Keratinocyte (primary cell): Measurements from ENCODE around the gene PFN4. TPM values are rescaled to one million over a fixed set of nuclear protein-coding genes. Genes with fewer than 3 reads are reported as not detected.

Experiments
- DNase-seq: peaks from one replicate; pipeline ENCODE4 v3.0.0-alpha.2; 2011; ENCODE audit warnings: low read depth, missing footprints, low spot score
- FAIRE-seq: peaks from 2 replicates; lab custom pipeline; 2011; peaks lifted over from hg19 to GRCh38; lab: Jason Lieb, UNC
- H2AFZ ChIP-seq: 2 replicates; pipeline ENCODE4 v1.6.0; 2012; ENCODE audit warnings: low read length, control low read depth, inconsistent platforms; ENCODE audit not compliant: control insufficient read depth
- H3K27ac ChIP-seq: 2 replicates; pipeline ENCODE4 v1.5.1; 2011; ENCODE audit warnings: low read length; ENCODE audit not compliant: control insufficient read depth, insufficient read depth
- H3K27me3 ChIP-seq: 3 replicates; pipeline ENCODE4 v1.6.0; 2011; ENCODE audit warnings: low read length; ENCODE audit not compliant: control insufficient read depth, insufficient read depth; ENCODE audit errors: extremely low read depth
- H3K36me3 ChIP-seq, 2 experiments: 2 replicates in 1 of 2; 3 replicates in 1 of 2; pipeline ENCODE4 v1.5.1; 2011; ENCODE audit warnings: low read length in 2 of 2, mild to moderate bottlenecking in 1 of 2; ENCODE audit not compliant: control insufficient read depth in 2 of 2, insufficient read depth in 2 of 2; ENCODE audit errors: extremely low read depth in 1 of 2
- H3K4me1 ChIP-seq: 3 replicates; pipeline ENCODE4 v1.5.1; 2011; ENCODE audit warnings: low read length; ENCODE audit not compliant: control insufficient read depth, insufficient read depth; ENCODE audit errors: extremely low read depth
- H3K4me2 ChIP-seq: 3 replicates; pipeline ENCODE4 v1.6.0; 2011; ENCODE audit warnings: low read depth, low read length; ENCODE audit not compliant: control insufficient read depth, insufficient read depth; ENCODE audit errors: extremely low read depth
- H3K4me3 ChIP-seq, 3 experiments: fragments of 200-600 bp in 1 of 3; sonication (generic) in 1 of 3; 2 replicates in 2 of 3; 3 replicates in 1 of 3; pipeline ENCODE4 v1.5.1; 2011 to 2016; ENCODE audit warnings: low read length in 3 of 3, mild to moderate bottlenecking in 3 of 3, control low read depth in 2 of 3, inconsistent platforms in 1 of 3, low read depth in 1 of 3, mixed read lengths in 1 of 3, mixed run types in 1 of 3, moderate library complexity in 1 of 3; ENCODE audit not compliant: control insufficient read depth in 2 of 3, insufficient read depth in 2 of 3; ENCODE audit errors: extremely low read depth in 1 of 3
- H3K79me2 ChIP-seq: 2 replicates; pipeline ENCODE4 v1.6.0; 2012; ENCODE audit warnings: low read length; ENCODE audit not compliant: control insufficient read depth, insufficient read depth
- H3K9ac ChIP-seq: 3 replicates; pipeline ENCODE4 v1.6.0; 2011; ENCODE audit warnings: low read length; ENCODE audit not compliant: control insufficient read depth, insufficient read depth; ENCODE audit errors: extremely low read depth
- H3K9me1 ChIP-seq: 3 replicates; pipeline ENCODE4 v1.6.0; 2011; ENCODE audit warnings: low read length; ENCODE audit not compliant: control insufficient read depth, insufficient read depth; ENCODE audit errors: extremely low read depth
- H3K9me3 ChIP-seq: 2 replicates; pipeline ENCODE4 v1.5.1; 2012; ENCODE audit warnings: low read depth, low read length; ENCODE audit not compliant: control insufficient read depth
- H4K20me1 ChIP-seq: 3 replicates; pipeline ENCODE4 v1.6.0; 2011; ENCODE audit warnings: low read length; ENCODE audit not compliant: control insufficient read depth, insufficient read depth; ENCODE audit errors: extremely low read depth
- CTCF ChIP-seq, 3 experiments: IDR thresholded peaks in 1 of 3; conservative IDR thresholded peaks in 1 of 3; optimal IDR thresholded peaks in 1 of 3; 2 replicates in 2 of 3; 3 replicates in 1 of 3; pipeline versions ENCODE3 to v1.5.1; 2011; ENCODE audit warnings: low read length in 3 of 3, mild to moderate bottlenecking in 3 of 3, moderate library complexity in 2 of 3, control low read depth in 1 of 3, inconsistent platforms in 1 of 3; ENCODE audit not compliant: insufficient read depth in 2 of 3; ENCODE audit errors: extremely low read depth in 1 of 3
- EZH2 ChIP-seq: IDR thresholded peaks from one replicate; pipeline ENCODE4 v1.6.1; 2012; ENCODE audit warnings: inconsistent platforms, mild to moderate bottlenecking, low read length, moderate library complexity
- dilution Hi-C: fragments of 300-500 bp; cut with MboI; formaldehyde crosslinking; loops from one replicate; pipeline ENCODE4 v1.7.0; 2020; ENCODE audit warnings: low sequenced_read_pairs; ENCODE audit not compliant: extremely low pct_ligation_motif_present
- polyA plus RNA-seq, 5 experiments: library from polyadenylated mRNA; depleted of rRNA in 3 of 5; stranded (reverse) in 3 of 5; stranded (forward) in 1 of 5; unstranded in 1 of 5; fragments of >200 nt; gene quantifications; 1 replicate in 1 of 5; 2 replicates in 3 of 5; 3 replicates in 1 of 5; pipeline versions ENCODE4 v1.2.1 to v1.2.3, GENCODE V29; 2011 to 2012; ENCODE audit warnings: missing spikeins in 2 of 5, low read depth in 1 of 5, low replicate concordance in 1 of 5

PFN4 gene
- polyA plus RNA-seq, 1 donor (not counting 4 experiments of a cell fraction or from before 2014, with no cell fraction given): 0.16 TPM

DNA sequence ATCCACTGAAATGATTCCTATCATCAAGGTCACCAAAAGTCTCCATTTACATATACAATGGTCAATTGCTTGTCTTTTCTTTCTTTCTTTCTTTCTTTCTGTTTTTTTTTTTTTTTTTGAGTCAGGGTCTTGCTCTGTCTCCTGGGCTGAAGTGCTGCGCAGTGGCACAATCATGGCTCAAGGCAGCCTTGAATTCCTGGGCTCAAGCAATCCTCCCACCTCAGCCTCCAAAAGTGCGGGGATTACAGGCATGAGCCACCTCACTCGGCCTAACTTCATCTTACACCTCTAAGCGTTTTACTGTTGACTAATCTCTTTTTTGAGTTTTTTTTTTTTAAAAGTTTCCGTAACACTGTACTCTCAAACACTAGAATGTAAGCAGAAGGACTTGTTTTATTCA, 47.9 kb downstream of the PFN4 start:
- Histone ChIP-seq H3K4me2 (peak overlapping the region; percentile 60), H3K9ac (peak overlapping the region; percentile 93), H3K9me1 (no peaks in the 10 kb centered on the region), H3K27ac (peak overlapping the region; percentile 77), H3K9me3 (no peaks in the 10 kb centered on the region), H3K4me1 (peaks cover 7% of the 10 kb centered on the region), H3K4me3 (peak overlapping the region; percentile 67 to 82 (median 74)), H3K36me3 (peaks cover 6 to 12% of the 10 kb centered on the region in 2 experiments), H3K27me3 (no peaks in the 10 kb centered on the region), H3K79me2 (peaks cover 45% of the 10 kb centered on the region), H2AFZ (no peak overlapping the region), H4K20me1 (peaks cover 4% of the 10 kb centered on the region)
- FAIRE-seq: no peak
- TF ChIP-seq CTCF (optimal IDR thresholded peaks at IDR 0.05 in 1 of 3, IDR thresholded peaks at IDR 0.05 in 1 of 3, conservative IDR thresholded peaks at IDR 0.05 in 1 of 3; ENCODE audit: extremely low read depth in 1 of 3, insufficient read depth in 2 of 3, low read length in 3 of 3): no peak
- no peak for TF ChIP-seq EZH2
- dilution Hi-C loops: no loop called here
- DNase-seq: no peak

- dilution Hi-C loops: no loop called here
- no peak for FAIRE-seq
Measured at GRCh38 chr2:24073816-24074215, 49.3 kb downstream of the PFN4 start.

More at GRCh38 chr2:24073816-24074215, 49.3 kb downstream of the PFN4 start:
- Histone ChIP-seq H3K27me3 (no peaks in the 10 kb centered on the region), H4K20me1 (peaks cover 4% of the 10 kb centered on the region), H3K9ac (no peak overlapping the region), H3K4me2 (no peak overlapping the region), H3K4me3 (no peak overlapping the region), H3K4me1 (peaks cover 7% of the 10 kb centered on the region), H3K79me2 (peaks cover 56% of the 10 kb centered on the region), H3K27ac (no peak overlapping the region), H3K36me3 (peaks cover 10 to 16% of the 10 kb centered on the region in 2 experiments), H3K9me3 (no peaks in the 10 kb centered on the region), H2AFZ (no peak overlapping the region), H3K9me1 (peaks cover 3% of the 10 kb centered on the region)
- TF ChIP-seq EZH2 (no peak), CTCF (optimal IDR thresholded peaks at IDR 0.05 in 1 of 3, IDR thresholded peaks at IDR 0.05 in 1 of 3, conservative IDR thresholded peaks at IDR 0.05 in 1 of 3; ENCODE audit: extremely low read depth in 1 of 3, insufficient read depth in 2 of 3, low read length in 3 of 3) (no peak)
- no peak for DNase-seq
